CD14-positive monocyte (primary cell): ENCODE data around the gene TMEM59L. TPM values are rescaled to one million over a fixed set of nuclear protein-coding genes. Genes with fewer than 3 reads are reported as not detected.

Source experiments
- DNase-seq, 3 donors: peaks; one replicate each; pipeline ENCODE4 v3.0.0-alpha.2; 2011 to 2022
- H2AFZ ChIP-seq: 2 replicates; pipeline ENCODE4 v1.6.0; 2012; ENCODE audit warnings: mild to moderate bottlenecking, low read depth, low read length, inconsistent platforms; ENCODE audit not compliant: insufficient read depth, poor library complexity, severe bottlenecking
- H3K27ac ChIP-seq, 2 donors: 1 replicate in 1 of 2; 2 replicates in 1 of 2; pipeline ENCODE4 v1.5.1; 2012 to 2013; ENCODE audit warnings: low read length in 2 of 2, control low read depth in 1 of 2, inconsistent platforms in 1 of 2, low read depth in 1 of 2, mild to moderate bottlenecking in 1 of 2
- H3K27me3 ChIP-seq, 2 donors: one replicate each; pipeline versions ENCODE4 v1.6.0 to v1.6.1; 2011 to 2013; ENCODE audit warnings: low read length in 2 of 2; ENCODE audit not compliant: control insufficient read depth in 2 of 2, insufficient read depth in 2 of 2
- H3K36me3 ChIP-seq, 2 donors: replicated peaks in 1 of 2; 1 replicate in 1 of 2; 2 replicates in 1 of 2; pipeline versions ENCODE4 v1.5.1 to v1.6.1; 2012 to 2013; ENCODE audit warnings: low read length in 2 of 2, control low read depth in 1 of 2, inconsistent platforms in 1 of 2, mild to moderate bottlenecking in 1 of 2; ENCODE audit not compliant: insufficient read depth in 2 of 2, control insufficient read depth in 1 of 2
- H3K4me1 ChIP-seq, 2 donors: 1 replicate in 1 of 2; 2 replicates in 1 of 2; pipeline versions ENCODE4 v1.5.1 to v1.6.1; 2012 to 2013; ENCODE audit warnings: low read length in 2 of 2, control low read depth in 1 of 2, inconsistent platforms in 1 of 2, mild to moderate bottlenecking in 1 of 2, moderate library complexity in 1 of 2; ENCODE audit not compliant: insufficient read depth in 2 of 2, control insufficient read depth in 1 of 2
- H3K4me2 ChIP-seq: replicated peaks from 2 replicates; pipeline ENCODE3; 2012; ENCODE audit warnings: low read length, moderate library complexity, mild to moderate bottlenecking; ENCODE audit not compliant: poor library complexity, severe bottlenecking; ENCODE audit errors: extremely low read depth
- H3K4me3 ChIP-seq, 3 experiments: fragments of 200-600 bp in 1 of 3; sonication (generic) in 1 of 3; replicated peaks in 1 of 3; 1 replicate in 2 of 3; 2 replicates in 1 of 3; pipeline ENCODE4 v1.5.1; 2011 to 2013; ENCODE audit warnings: low read length in 3 of 3, mild to moderate bottlenecking in 3 of 3, control low read depth in 2 of 3, low read depth in 2 of 3, inconsistent platforms in 1 of 3, moderate library complexity in 1 of 3
- H3K79me2 ChIP-seq: 2 replicates; pipeline ENCODE4 v1.6.0; 2012; ENCODE audit warnings: mild to moderate bottlenecking, control low read depth, inconsistent platforms, low read length, moderate library complexity; ENCODE audit not compliant: insufficient read depth
- H3K9ac ChIP-seq: 2 replicates; pipeline ENCODE4 v1.6.0; 2017; ENCODE audit warnings: low read length, mild to moderate bottlenecking; ENCODE audit not compliant: insufficient read depth, poor library complexity, severe bottlenecking
- H3K9me3 ChIP-seq, 2 donors: replicated peaks in 1 of 2; 1 replicate in 1 of 2; 2 replicates in 1 of 2; pipeline versions ENCODE4 v1.5.1 to v1.6.1; 2012 to 2013; ENCODE audit warnings: low read length in 2 of 2, control low read depth in 1 of 2; ENCODE audit not compliant: control insufficient read depth in 1 of 2, insufficient read depth in 1 of 2
- H4K20me1 ChIP-seq: 2 replicates; pipeline ENCODE4 v1.6.0; 2012; ENCODE audit warnings: mild to moderate bottlenecking, low read length, control low read depth, moderate library complexity; ENCODE audit not compliant: insufficient read depth
- H3K27ac Mint-ChIP-seq, 7 donors: one replicate each; pipeline ENCODE4 v1.8.0; 2020; ENCODE audit warnings: mild to moderate bottlenecking in 7 of 7, mixed read lengths in 7 of 7, moderate library complexity in 6 of 7, inconsistent platforms in 2 of 7
- H3K27me3 Mint-ChIP-seq, 3 donors: one replicate each; pipeline ENCODE4 v1.8.0; 2021 to 2022; ENCODE audit warnings: low read depth in 3 of 3, mild to moderate bottlenecking in 3 of 3, mixed read lengths in 3 of 3, moderate library complexity in 3 of 3, inconsistent platforms in 1 of 3
- H3K36me3 Mint-ChIP-seq, 2 donors: one replicate each; pipeline ENCODE4 v1.8.0; 2020; ENCODE audit warnings: mixed read lengths in 2 of 2, inconsistent platforms in 1 of 2, mild to moderate bottlenecking in 1 of 2
- H3K4me1 Mint-ChIP-seq: one replicate; pipeline ENCODE4 v1.8.0; 2020; ENCODE audit warnings: mild to moderate bottlenecking, mixed read lengths
- H3K4me3 Mint-ChIP-seq, 2 donors: one replicate each; pipeline ENCODE4 v1.8.0; 2020; ENCODE audit warnings: mild to moderate bottlenecking in 2 of 2, mixed read lengths in 2 of 2, moderate library complexity in 1 of 2
- H3K9me3 Mint-ChIP-seq, 7 donors: one replicate each; pipeline ENCODE4 v1.8.0; 2020 to 2022; ENCODE audit warnings: mixed read lengths in 7 of 7, mild to moderate bottlenecking in 6 of 7, moderate library complexity in 6 of 7, inconsistent platforms in 2 of 7
- WGBS: methylation state at CpG from one replicate; pipeline ENCODE4 v1.1.5; 2013; ENCODE audit warnings: missing lambda C conversion rate; ENCODE audit not compliant: insufficient coverage; 5-methylcytosine and 5-hydroxymethylcytosine counted together
- intact Hi-C, 2 donors: fragments of 100-400 bp; cut with micrococcal nuclease; formaldehyde crosslinking; loops; one replicate each; pipeline versions ENCODE4 v1.15.0 to v1.15.1; 2023
- polyA plus RNA-seq, 3 donors: library from polyadenylated mRNA; depleted of rRNA in 1 of 3; unstranded in 2 of 3; stranded (reverse) in 1 of 3; fragments of 300-500 nt in 2 of 3; fragments of >200 nt in 1 of 3; fragmentation: Illumina TruSeq in 2 of 3; gene quantifications; 1 replicate in 2 of 3; 2 replicates in 1 of 3; pipeline ENCODE4 v1.2.3, GENCODE V29; 2012 to 2021
- TF ChIP-seq, protein P1 (sequence below): fragments of 200-600 bp; IDR thresholded peaks from one replicate; pipeline ENCODE4 v1.8.0; 2022; ENCODE audit warnings: antibody characterized with exemption, mild to moderate bottlenecking

The TMEM59L gene
- polyA plus RNA-seq, 3 donors: not detected

DNA sequence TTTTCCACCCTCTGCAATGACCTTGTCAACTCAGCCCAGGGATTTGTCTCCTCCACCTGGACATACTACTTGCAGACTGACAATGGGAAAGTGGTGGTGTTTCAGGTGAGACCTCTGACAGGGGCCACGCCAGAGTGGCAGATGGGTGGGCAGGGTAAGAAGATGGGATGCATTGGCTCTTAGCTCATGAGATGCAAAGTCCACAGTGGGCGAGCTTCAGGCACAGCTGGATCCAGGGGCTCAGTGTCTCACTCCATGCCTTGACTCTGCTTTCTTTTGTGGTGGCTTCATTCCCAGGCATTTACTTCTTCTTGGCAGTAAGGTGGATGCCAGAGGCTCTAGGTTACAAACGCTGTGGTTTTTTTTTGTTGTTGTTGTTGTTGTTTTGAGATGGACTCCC, 3.4 kb downstream of the TMEM59L start:
- Histone ChIP-seq H3K36me3 (no peaks in the 10 kb centered on the region), H2AFZ (no peak overlapping the region), H3K9ac (no peak overlapping the region), H4K20me1 (no peaks in the 10 kb centered on the region), H3K79me2 (no peaks in the 10 kb centered on the region), H3K4me2 (no peak overlapping the region), H3K27me3 (peaks cover 33 to 58% of the 10 kb centered on the region in 2 donors), H3K4me1 (peaks cover 0 to 9% of the 10 kb centered on the region in 2 donors), H3K9me3 (peaks cover 6 to 10% of the 10 kb centered on the region in 2 donors), H3K4me3 (no peak overlapping the region), H3K27ac (no peak overlapping the region)
- intact Hi-C loops: no loop called here
- Mint-ChIP-seq H3K9me3 (peaks cover 4 to 21% (median 13%) of the 10 kb centered on the region in 7 donors), H3K4me1 (peaks cover 9% of the 10 kb centered on the region), H3K4me3 (peak overlapping the region in 1 of 2 donors; percentile 40), H3K36me3 (peaks cover under 1 to 2% of the 10 kb centered on the region in 2 donors), H3K27ac (no peak overlapping the region), H3K27me3 (peaks cover 56 to 79% (median 64%) of the 10 kb centered on the region in 3 donors)
- TF ChIP-seq, protein P1, sequence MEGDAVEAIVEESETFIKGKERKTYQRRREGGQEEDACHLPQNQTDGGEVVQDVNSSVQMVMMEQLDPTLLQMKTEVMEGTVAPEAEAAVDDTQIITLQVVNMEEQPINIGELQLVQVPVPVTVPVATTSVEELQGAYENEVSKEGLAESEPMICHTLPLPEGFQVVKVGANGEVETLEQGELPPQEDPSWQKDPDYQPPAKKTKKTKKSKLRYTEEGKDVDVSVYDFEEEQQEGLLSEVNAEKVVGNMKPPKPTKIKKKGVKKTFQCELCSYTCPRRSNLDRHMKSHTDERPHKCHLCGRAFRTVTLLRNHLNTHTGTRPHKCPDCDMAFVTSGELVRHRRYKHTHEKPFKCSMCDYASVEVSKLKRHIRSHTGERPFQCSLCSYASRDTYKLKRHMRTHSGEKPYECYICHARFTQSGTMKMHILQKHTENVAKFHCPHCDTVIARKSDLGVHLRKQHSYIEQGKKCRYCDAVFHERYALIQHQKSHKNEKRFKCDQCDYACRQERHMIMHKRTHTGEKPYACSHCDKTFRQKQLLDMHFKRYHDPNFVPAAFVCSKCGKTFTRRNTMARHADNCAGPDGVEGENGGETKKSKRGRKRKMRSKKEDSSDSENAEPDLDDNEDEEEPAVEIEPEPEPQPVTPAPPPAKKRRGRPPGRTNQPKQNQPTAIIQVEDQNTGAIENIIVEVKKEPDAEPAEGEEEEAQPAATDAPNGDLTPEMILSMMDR: no peak
- no peak for DNase-seq
- WGBS: 92% methylated on average over 2 of the region's 3 CpGs

DNA sequence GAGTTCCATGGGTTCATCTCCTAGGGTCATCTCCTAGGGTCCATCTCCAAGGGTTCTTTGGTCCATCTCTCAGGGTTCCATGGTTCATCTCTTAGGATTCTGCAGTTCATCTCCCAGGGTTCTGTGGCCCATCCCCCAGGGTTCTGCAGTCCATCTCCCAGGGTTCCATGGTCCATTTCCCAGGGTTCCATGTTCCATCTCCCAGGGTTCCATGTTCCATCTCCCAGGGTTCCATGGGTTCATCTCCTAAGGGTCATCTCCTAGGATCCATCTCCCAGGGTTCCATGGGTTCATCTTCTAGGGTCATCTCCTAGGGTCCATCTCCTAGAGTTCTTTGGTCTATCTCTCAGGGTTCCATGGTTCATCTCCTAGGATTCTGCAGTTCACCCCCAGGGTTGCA, 4.9 kb downstream of the TMEM59L start:
- H3K4me2 ChIP-seq: no peak overlapping the region
- H3K4me3 Mint-ChIP-seq: no peak overlapping the region
- intact Hi-C loops: no loop called here
- H3K27me3 Mint-ChIP-seq: peaks cover 44 to 70% (median 52%) of the 10 kb centered on the region in 3 donors
- no peak for DNase-seq
- peaks cover 20 to 45% of the 10 kb centered on the region in 2 donors for H3K27me3 ChIP-seq
- H3K27ac Mint-ChIP-seq: no peak overlapping the region
- TF ChIP-seq, protein P1: no peak
- no peaks in the 10 kb centered on the region for H4K20me1 ChIP-seq
- peaks cover 6 to 8% of the 10 kb centered on the region in 2 donors for H3K9me3 ChIP-seq
- H3K36me3 ChIP-seq: no peaks in the 10 kb centered on the region
- peaks cover 2 to 20% (median 6%) of the 10 kb centered on the region in 7 donors for H3K9me3 Mint-ChIP-seq
- H3K79me2 ChIP-seq: no peaks in the 10 kb centered on the region
- H3K4me1 Mint-ChIP-seq: peaks cover 3% of the 10 kb centered on the region
- H3K27ac ChIP-seq: no peak overlapping the region
- H3K4me3 ChIP-seq: no peak overlapping the region
- no peak overlapping the region for H3K9ac ChIP-seq
- no peaks in the 10 kb centered on the region for H3K36me3 Mint-ChIP-seq
- no peak overlapping the region for H2AFZ ChIP-seq
- H3K4me1 ChIP-seq: peaks cover 0 to 5% of the 10 kb centered on the region in 2 donors
